HG03064 (cell line): ENCODE results near the gene KCNK17.
A peak's percentile ranks its signal among the peaks of the same experiment; 100 is the strongest.

Source experiments
- ATAC-seq: cut with Tn5 transposase; IDR thresholded peaks from one replicate; pipeline ENCODE4 v1.9.1; 2021; ENCODE audit warnings: low read depth; ENCODE audit not compliant: unreplicated experiment

KCNK17 gene

DNA sequence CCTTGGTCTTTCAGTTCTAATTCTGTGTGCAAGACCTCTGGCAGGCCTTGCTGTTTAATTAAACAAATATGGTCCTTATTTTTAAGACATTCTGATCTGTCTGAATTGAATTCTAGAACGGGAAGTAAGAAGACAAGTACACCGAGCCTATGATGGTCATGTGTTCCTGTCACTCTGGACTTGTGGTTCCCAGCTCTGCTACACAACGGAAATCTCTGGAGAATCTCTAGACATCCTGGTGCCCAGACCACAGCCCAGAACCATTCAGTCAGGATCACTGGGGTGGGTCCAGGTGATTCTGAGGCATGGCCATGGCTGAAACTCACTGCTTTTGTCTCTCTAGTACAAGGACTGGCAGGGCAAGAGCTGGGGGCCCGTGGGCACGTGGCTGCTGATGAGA, 24.2 kb upstream of the KCNK17 start:
- ATAC-seq, result no peak

DNA sequence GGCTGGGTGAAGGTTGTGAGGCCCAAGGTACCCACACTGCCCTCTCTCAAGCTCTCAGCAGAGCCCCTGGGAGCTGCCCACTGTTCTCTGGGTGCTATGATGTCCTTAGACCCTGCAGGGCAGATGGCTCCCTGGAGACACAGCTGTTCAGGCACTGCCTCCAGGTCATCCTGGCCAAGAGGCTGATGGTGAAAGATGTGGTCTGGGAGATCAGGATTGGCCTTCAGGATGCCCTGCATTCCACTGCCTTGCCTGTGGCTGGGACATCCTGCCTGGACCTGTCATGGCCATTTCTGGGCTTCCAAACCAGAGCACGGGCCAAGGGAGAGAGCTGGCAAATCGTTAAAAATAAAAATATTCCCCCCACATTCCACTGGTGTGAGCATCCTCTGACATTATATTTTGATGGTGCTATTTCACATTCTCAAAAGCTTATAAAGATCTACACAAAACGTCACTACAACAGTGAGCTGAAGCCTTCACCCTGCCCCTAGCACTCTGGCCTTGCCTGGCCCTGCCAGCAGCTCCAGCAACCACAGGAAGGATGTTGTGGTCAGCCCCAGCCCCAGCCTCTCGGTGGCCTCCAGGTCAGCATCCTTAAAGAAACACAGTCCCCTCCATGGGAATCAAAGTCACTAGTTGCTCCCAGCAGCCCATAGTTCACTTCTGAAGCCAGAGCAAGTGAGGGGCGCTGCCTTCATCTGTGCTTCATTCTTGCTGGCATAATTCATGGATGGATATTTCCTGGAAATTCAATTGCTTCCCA, 21.7 kb upstream of the KCNK17 start:
- ATAC-seq, result peak; percentile 55

- ATAC-seq, result no peak
These were observed 19.6 kb upstream of the KCNK17 start for GRCh38 chr6:39333644-39334438.

GRCh38 chr6:39330476-39330875, 16.3 kb upstream of the KCNK17 start:
- ATAC-seq, result no peak

DNA sequence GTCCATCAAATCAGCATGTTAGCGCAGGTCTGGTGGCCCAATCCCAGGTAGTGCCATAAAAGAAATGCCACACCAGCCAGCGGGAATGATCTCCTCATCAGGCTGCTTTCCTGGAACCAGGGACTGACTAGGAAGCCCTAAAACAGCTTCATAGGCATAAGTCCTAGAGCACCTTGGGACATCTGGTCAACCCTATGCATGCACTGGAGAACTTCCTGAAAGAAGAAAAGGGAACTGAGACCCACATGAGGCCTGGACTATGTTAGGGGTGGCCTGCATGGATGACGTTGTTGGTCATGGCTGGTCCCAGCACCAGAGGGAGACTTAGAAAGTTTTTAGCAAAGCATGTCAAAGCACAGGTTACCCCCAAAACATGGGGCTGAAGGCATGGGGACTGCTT, 15.8 kb upstream of the KCNK17 start:
- no peak for ATAC-seq

- ATAC-seq, result no peak
These were observed 13.8 kb upstream of the KCNK17 start for GRCh38 chr6:39328066-39328465.

- no peak for ATAC-seq
These were observed 13.3 kb upstream of the KCNK17 start for GRCh38 chr6:39327507-39327906.

DNA sequence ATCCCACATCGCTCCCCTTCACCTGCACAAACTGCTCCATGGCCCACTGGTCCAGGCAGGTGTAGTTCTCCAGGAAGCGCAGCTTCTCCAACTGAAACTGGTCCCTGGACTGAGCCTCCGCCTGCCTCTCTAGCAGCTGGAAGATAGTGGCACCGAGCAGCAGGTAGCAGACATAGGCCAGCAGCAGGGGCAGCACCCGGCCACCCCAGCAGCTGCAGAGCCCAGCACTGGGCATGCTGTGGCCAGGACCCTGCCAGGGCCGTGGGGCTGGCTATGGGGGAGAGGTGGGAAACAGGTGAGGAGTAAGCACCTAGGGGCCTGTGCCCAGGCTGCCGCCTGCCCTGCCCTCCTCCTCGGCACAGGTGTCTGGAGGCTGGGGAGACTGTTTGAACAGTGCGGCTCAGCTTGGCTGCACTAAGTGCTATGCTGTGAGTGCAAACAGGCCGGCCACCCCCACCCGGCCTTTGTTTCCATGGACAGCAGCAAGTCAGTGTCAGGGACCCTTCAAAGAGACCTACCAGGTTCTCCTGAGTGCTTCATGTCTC, 8.2 kb upstream of the KCNK17 start, which contains the start of gene KCNK16:
Gene KCNK16, minus strand, starts transcription at position 397 of the 545 bp plus-strand sequence. Its CDS starts 162 bp downstream, at position 235.
- no peak for ATAC-seq

GRCh38 chr6:39321761-39322160, 7.5 kb upstream of the KCNK17 start:
- no peak for ATAC-seq

DNA sequence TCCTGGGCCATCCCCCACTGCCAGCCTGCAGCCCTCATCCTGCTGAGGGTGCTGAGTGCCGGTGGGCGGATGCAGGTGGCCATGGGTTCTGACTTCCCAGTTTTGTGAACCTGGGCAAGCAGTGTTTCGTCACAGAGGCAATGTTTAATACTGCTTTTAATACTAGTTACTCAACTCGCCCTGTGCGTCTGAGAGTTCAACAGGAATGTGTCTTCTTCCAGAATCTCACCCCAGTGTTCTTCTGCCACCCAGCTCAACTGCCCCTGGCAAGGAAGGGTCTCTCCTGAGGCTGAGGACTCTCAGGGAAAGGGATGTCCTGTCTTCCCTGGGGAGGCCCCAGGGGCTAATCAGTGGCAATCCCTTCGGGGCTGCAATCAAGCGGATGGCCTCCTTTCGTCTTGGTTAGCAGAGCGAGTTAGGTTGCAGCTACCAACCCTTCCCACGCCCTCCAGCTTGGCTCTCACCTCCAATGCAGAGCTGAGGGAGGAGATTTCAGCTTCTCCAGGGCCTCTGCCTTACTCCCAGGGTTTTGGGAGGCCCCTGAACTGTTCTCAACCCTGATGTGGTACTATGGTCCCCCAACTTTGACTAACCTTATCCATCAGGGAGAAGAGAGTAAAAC, 6.3 kb upstream of the KCNK17 start:
- no peak for ATAC-seq

- no peak for ATAC-seq
These were observed 5.6 kb upstream of the KCNK17 start for GRCh38 chr6:39319621-39320362.

GRCh38 chr6:39317256-39317655, 3.0 kb upstream of the KCNK17 start:
- no peak for ATAC-seq

- no peak for ATAC-seq
These were observed 520 bp downstream of the KCNK17 start for GRCh38 chr6:39313526-39314272.

- no peak for ATAC-seq
These were observed 1.2 kb downstream of the KCNK17 start for GRCh38 chr6:39312912-39313525.

DNA sequence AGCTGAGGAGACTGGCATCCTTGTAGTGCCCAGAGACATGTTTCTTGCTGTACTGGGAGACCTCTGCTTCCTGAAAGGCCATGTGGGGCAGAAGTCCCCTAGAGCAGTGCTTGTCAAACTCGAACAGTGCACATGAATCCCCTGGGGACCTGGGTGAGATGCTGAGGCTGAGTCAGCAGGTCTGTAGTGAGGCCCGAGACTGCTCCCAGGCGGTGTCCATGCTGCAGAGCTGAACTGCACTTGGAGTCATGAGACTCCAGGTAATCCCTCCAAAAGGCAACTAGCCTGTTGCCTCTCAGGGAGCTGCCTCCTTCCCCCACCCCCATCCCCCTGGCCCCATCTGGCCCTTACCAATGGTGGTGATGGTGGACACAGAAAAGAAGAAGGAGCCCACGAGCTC, 3.7 kb downstream of the KCNK17 start:
- no peak for ATAC-seq

GRCh38 chr6:39309942-39310531, 4.2 kb downstream of the KCNK17 start:
- ATAC-seq, result no peak

DNA sequence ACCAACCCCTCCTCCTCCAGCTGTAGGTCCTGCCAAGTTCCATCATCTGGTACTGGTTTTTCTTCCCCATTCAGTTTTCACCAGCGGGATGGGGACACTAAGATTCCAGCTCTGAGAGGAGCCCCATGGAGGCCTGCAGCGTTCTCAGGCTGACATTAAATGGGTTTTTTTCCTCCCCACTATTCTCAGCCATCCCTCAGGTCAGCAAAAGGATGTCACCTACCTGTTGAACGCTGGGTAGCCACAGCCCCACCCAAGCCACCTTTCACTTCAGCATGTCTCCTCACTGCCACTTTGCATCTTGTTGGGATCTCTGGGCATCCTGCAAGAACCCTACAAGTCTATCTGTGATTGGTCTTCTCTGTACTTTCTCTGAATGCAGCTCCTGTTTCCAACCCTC, 6.8 kb downstream of the KCNK17 start:
- no peak for ATAC-seq

GRCh38 chr6:39304951-39305350, 9.3 kb downstream of the KCNK17 start:
- ATAC-seq, result no peak
